ENCODE measurements around the gene AK8.
"Not testable (repeated sequence)": the region's sequence is repeated elsewhere in the genome, so short reads cannot be mapped to it uniquely, and the experiment has no call there.

Gene AK8

GRCh38 chr9:132774886-132775285 lies 103.2 kb downstream of the AK8 start:
- TF ChIP-seq CTCF (conservative IDR thresholded peaks at IDR 0.05; ENCODE audit: low read depth, low read length), result no peak
- H3K4me3 ChIP-seq (ENCODE audit: low read length), result no peak overlapping the region
- no peak for DNase-seq (ENCODE audit: low read depth)

DNA sequence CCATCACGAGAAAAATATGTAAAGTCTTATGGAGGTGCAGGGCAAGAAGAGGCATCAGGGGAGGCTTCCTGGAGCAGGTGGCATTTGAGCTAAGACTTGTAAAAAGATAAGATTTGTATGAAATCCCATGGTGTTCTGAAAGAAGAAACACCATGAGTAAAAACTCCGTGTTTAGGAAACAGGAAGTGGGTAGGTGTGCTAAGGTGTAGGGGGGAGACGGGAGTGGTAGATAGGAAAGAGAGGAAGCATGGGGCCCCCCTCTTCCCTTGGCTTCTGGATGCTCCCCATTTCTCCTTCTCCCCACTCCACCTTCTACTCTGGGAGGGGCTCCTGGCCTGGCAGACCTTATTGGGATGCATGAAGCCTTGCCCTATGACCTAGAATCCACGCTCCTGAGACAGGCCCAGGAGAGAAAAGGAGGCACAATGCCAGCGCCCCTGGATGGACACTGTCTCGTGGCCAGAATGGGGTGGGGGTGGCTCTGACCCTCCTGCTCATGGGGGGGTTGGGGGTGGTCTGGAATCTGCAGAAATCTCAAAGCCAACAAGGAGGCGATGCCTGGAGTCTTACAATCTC lies 104.2 kb downstream of the AK8 start:
- no peak overlapping the region for H3K4me3 ChIP-seq (ENCODE audit: low read length)
- no peak for TF ChIP-seq CTCF (conservative IDR thresholded peaks at IDR 0.05; ENCODE audit: low read depth, low read length)
- no peak for DNase-seq (ENCODE audit: low read depth)

- no peak for DNase-seq (ENCODE audit: low read depth)
- TF ChIP-seq CTCF (conservative IDR thresholded peaks at IDR 0.05; ENCODE audit: low read depth, low read length), result no peak
- H3K4me3 ChIP-seq (ENCODE audit: low read length), result no peak overlapping the region
Measured at GRCh38 chr9:132773093-132773492, 105.0 kb downstream of the AK8 start.

GRCh38 chr9:132771752-132772151 lies 106.3 kb downstream of the AK8 start:
- not testable (repeated sequence) for DNase-seq (ENCODE audit: low read depth); H3K4me3 ChIP-seq (ENCODE audit: low read length)

GRCh38 chr9:132770770-132771310 lies 107.2 kb downstream of the AK8 start:
- no peak for TF ChIP-seq CTCF (conservative IDR thresholded peaks at IDR 0.05; ENCODE audit: low read depth, low read length)

GRCh38 chr9:132769906-132770769 lies 107.9 kb downstream of the AK8 start:
- H3K4me3 ChIP-seq (ENCODE audit: low read length), result peak overlapping the region; percentile 81
- TF ChIP-seq CTCF (conservative IDR thresholded peaks at IDR 0.05; ENCODE audit: low read depth, low read length), result no peak
- DNase-seq (ENCODE audit: low read depth), result no peak

More at GRCh38 chr9:132770770-132771310, 107.2 kb downstream of the AK8 start:
- no peak overlapping the region for H3K4me3 ChIP-seq (ENCODE audit: low read length)
- no peak for DNase-seq (ENCODE audit: low read depth)

DNA sequence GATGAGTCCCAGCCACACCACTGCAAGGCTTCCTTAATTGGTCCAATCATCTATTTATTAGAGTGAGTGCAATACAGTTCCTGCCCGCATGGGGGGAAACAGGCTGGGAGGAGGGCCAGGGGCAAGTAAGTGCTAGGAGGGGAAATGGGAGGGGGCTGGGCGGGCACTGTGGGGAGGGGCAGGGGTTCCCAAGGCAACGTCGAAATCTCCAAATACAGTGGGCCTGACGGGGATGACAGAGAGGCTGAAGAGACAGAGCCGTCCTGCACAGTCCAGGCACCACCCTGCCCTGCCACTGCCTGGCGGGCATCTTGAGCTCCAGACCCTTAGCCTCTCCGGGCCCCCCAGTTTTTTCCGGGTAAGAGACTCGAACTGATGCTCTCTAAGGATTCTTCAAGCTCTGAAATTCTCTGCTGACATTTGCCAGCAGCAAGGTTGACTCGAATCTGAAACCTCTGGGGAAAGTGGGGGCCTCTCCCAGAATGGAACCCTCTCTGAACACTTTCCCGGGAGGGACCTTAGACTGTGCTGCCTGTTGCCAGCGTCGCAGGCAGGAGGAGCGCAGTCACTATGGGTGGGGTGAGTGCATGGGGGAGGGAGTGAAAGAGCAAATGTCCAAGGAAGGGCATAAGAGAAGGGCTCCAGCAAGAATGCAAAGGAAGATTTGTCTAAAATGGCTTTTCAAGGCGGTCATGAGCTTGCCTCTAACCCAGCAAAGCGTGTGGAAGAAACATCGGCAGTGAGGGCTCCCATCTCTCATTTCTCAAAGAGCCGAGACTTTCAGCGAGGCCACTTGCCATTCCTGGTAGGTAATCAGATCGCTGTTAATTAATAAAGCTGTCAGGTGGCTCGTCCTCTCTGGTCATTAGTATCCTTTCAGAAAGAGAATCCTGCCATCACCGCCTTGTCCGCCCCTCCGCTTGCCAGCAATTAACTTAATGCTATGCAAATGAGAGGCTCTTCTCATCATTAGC lies 108.9 kb downstream of the AK8 start:
- DNase-seq (ENCODE audit: low read depth), result no peak
- peak; percentile 45 for TF ChIP-seq CTCF (conservative IDR thresholded peaks at IDR 0.05; ENCODE audit: low read depth, low read length)
- H3K4me3 ChIP-seq (ENCODE audit: low read length), result peak overlapping the region; percentile 81

Measured in retinal pigment epithelial cell (primary cell).